ENCODE results near the gene HDAC4.

GRCh38 chr2:239230318-239231052, 170.3 kb downstream of the HDAC4 start:
- TF ChIP-seq CTCF (IDR thresholded peaks at IDR 0.05; ENCODE audit: low read length), result no peak
- no peak for TF ChIP-seq EZH2 (IDR thresholded peaks at IDR 0.05; ENCODE audit: borderline replicate concordance, low read length)
